ENCODE measurements around the gene PPP1R12A. TPM values are rescaled to one million over a fixed set of nuclear protein-coding genes. Genes with fewer than 3 reads are reported as not detected.
"Not testable (repeated sequence)": the region's sequence is repeated elsewhere in the genome, so short reads cannot be mapped to it uniquely, and the experiment has no call there.

Gene PPP1R12A
- polyA plus RNA-seq, 1 experiment, result 52.4 TPM

DNA sequence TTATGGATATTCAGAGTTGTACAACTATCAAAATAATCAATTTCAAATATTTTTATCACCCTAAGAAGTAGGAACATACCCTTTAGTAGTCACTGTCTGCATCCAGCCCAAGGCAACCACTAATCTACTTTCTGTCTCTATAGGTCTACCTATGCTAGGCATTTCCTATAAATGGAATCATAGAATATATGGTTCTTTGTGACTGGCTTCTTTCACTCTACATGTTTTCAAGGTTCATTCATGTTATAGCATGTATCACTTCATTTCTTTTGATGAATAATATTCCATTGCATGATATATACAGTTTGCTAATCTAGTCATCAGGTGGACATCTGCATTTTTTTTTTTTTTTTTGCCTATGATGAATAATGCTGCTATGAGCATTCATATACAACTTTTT is 112.4 kb downstream of the PPP1R12A start:
- ChIA-PET POLR2A (no interaction called here), CTCF (no interaction called here)
- no peak for DNase-seq (ENCODE audit: low read depth)
- Histone ChIP-seq H3K27me3 (ENCODE audit: control insufficient read depth, insufficient read depth, low read length) (no peaks in the 10 kb centered on the region), H3K36me3 (ENCODE audit: control insufficient read depth, insufficient read depth, low read length) (peaks cover 6% of the 10 kb centered on the region), H3K4me3 (ENCODE audit: low read depth, low read length) (no peak overlapping the region)
- TF ChIP-seq, protein P1, sequence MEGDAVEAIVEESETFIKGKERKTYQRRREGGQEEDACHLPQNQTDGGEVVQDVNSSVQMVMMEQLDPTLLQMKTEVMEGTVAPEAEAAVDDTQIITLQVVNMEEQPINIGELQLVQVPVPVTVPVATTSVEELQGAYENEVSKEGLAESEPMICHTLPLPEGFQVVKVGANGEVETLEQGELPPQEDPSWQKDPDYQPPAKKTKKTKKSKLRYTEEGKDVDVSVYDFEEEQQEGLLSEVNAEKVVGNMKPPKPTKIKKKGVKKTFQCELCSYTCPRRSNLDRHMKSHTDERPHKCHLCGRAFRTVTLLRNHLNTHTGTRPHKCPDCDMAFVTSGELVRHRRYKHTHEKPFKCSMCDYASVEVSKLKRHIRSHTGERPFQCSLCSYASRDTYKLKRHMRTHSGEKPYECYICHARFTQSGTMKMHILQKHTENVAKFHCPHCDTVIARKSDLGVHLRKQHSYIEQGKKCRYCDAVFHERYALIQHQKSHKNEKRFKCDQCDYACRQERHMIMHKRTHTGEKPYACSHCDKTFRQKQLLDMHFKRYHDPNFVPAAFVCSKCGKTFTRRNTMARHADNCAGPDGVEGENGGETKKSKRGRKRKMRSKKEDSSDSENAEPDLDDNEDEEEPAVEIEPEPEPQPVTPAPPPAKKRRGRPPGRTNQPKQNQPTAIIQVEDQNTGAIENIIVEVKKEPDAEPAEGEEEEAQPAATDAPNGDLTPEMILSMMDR (IDR thresholded peaks at IDR 0.05; ENCODE audit: insufficient read depth, low read depth, low read length), result no peak

DNA sequence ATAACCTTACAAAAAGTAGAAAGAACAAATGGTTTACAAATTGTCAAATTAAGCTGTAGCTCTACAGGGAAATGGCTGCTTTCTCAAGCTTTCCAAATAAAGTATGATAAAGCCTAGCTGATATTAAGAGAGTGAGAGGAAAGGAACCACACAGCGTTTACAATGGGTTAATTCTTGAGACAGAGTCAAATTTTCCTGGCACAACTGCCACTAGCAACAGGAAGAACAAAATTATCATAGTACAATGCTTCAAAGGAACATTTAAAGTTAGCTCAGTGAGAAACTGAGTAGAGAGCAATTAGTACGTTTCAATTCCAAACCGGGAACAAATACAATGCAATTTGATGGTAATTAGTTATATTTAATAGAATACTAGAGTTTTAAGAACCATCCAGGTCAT is 116.0 kb downstream of the PPP1R12A start:
- DNase-seq (ENCODE audit: low read depth), result no peak
- Histone ChIP-seq H3K27me3 (ENCODE audit: control insufficient read depth, insufficient read depth, low read length) (no peaks in the 10 kb centered on the region), H3K4me3 (ENCODE audit: low read depth, low read length) (no peak overlapping the region), H3K36me3 (ENCODE audit: control insufficient read depth, insufficient read depth, low read length) (peaks cover 8% of the 10 kb centered on the region)
- TF ChIP-seq, protein P1 (IDR thresholded peaks at IDR 0.05; ENCODE audit: insufficient read depth, low read depth, low read length), result no peak
- POLR2A ChIA-PET, result no interaction called here
- CTCF ChIA-PET, result interaction anchor here (1.6 kb wide), 1 partner anchor 12 kb away, joined by 3 read pairs; no protein-coding TSS in a partner anchor

DNA sequence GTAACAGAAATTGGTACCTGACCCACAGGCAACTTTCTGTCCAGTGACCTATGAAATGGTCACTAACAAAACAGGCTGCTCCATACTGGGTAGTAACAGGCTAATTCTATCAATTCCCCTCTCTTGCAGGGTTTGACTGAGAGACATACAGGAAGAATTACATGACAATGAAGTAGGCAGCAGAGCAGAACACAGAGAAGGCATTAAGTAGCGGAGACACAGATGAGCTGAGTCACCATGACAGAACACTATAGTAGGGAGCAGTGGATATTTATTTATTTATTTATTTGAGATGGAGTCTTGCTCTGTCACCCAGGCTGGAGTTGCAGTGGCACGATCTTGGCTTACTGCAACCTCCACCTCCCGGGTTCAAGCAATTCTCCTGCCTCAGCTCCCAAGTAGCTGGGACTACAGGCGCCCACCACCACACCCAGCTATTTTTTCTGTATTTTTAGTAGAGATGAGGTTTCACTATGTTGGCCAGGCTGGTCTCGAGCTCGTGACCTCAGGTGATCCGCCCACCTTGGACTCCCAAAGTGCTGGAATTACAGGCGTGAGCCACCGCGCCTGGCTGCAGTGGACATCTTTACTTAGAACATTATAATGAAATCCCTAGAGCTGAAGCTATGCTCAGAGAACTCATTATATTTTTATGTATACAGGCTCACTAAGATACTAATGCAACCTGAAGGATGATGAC is 150.4 kb downstream of the PPP1R12A start:
- H3K36me3 ChIP-seq (ENCODE audit: control insufficient read depth, insufficient read depth, low read length); H3K4me3 ChIP-seq (ENCODE audit: low read depth, low read length); DNase-seq (ENCODE audit: low read depth); H3K27me3 ChIP-seq (ENCODE audit: control insufficient read depth, insufficient read depth, low read length); POLR2A ChIA-PET: not testable (repeated sequence)
- CTCF ChIA-PET, result interaction anchor here (0.7 to 1.2 kb wide), 2 partner anchors 18 to 95 kb away, joined by 3 to 4 read pairs; no protein-coding TSS in a partner anchor

DNA sequence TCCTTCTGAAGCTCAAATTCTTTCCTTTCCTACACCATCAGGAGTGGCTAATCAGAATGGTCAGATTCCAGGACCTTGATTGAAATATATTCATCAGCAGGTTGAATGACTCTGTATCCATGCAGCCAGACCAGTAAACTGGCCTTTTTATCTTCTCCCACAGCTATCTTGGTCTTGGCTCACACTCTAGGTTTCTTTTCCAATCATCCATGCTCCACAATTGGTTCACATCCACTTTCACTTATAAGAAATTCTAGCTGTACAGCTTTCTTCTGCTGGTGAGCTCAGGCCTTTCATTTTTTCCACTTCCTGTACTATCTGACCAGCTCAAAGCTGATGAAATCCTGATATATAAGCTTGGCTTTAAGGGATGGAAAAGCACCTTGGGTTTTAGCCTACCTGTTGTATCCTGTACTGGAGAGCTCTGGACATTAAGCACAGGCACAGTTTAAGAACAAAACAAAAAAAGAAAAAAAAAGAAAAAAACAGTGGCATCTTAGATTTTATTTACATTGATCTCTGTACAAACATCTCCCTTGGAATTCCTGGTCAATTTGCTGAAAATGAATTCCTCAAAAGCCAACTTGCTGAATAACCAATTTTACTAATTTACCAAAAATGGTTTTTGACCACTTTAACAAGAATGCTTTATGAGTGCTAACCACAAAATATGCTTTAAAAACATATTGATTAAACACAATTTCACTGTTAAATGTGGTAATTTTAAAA is 152.6 kb downstream of the PPP1R12A start:
- TF ChIP-seq, protein P1 (IDR thresholded peaks at IDR 0.05; ENCODE audit: insufficient read depth, low read depth, low read length), result no peak
- POLR2A ChIA-PET, result no interaction called here
- CTCF ChIA-PET, result no interaction called here
- Histone ChIP-seq H3K4me3 (ENCODE audit: low read depth, low read length) (no peak overlapping the region), H3K36me3 (ENCODE audit: control insufficient read depth, insufficient read depth, low read length) (no peaks in the 10 kb centered on the region; the same call in 1 of the 2 replicates), H3K27me3 (ENCODE audit: control insufficient read depth, insufficient read depth, low read length) (no peaks in the 10 kb centered on the region)
- DNase-seq (ENCODE audit: low read depth), result no peak

DNA sequence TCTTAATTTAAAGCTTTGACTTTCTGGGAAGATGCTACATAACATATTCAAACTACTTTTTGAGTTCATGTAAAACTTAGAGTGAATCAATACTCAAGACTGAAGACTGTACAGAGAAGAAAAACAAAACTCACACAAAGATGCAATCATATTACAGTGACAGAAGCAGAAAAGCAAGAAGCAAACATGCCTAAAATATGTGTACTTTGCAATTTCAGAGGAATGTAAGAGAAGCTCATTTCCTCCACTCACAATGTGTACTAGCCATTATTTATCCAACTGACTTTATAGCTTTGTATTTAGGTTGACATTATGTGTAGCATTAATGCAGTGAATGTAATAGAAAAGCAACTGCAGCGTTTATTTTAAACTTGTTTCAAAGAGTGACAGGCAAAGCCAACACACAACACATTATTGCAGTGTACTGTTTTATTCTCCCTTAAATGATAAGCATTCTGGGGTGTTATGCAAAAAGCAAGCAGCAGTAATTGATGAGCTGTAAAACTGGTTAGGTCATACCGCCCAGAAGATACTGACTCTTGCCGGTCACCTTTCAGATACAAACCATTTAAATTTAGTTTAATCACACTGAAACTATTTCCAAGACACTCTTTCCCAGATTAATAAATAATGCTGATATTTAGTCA is 156.0 kb downstream of the PPP1R12A start:
- H3K36me3 ChIP-seq (ENCODE audit: control insufficient read depth, insufficient read depth, low read length), result no peaks in the 10 kb centered on the region; the same call in 1 of the 2 replicates
- ChIA-PET POLR2A (interaction anchor here (0.5 kb wide), 1 partner anchor 92 kb away, joined by 3 read pairs; no protein-coding TSS in a partner anchor), CTCF (interaction anchor here (1.0 kb wide), 1 partner anchor 371 kb away, joined by 3 read pairs; no protein-coding TSS in a partner anchor)
- no peaks in the 10 kb centered on the region for H3K27me3 ChIP-seq (ENCODE audit: control insufficient read depth, insufficient read depth, low read length)
- no peak for DNase-seq (ENCODE audit: low read depth)
- no peak overlapping the region for H3K4me3 ChIP-seq (ENCODE audit: low read depth, low read length)
- TF ChIP-seq, protein P1 (IDR thresholded peaks at IDR 0.05; ENCODE audit: insufficient read depth, low read depth, low read length), result no peak
